Glomerular endothelial cell (primary cell): ENCODE data around the gene DENND5B. TPM values are rescaled to one million over a fixed set of nuclear protein-coding genes. Genes with fewer than 3 reads are reported as not detected.
"Not testable (repeated sequence)": the region's sequence is repeated elsewhere in the genome, so short reads cannot be mapped to it uniquely, and the experiment has no call there.

Experiments
- DNase-seq: peaks from one replicate; pipeline ENCODE4 v3.0.0-alpha.2; 2011; ENCODE audit warnings: low read depth, low spot score; ENCODE audit errors: extremely low read depth
- total RNA-seq: library from RNA; depleted of rRNA; stranded (reverse); fragments of >200 nt; gene quantifications from 2 replicates; pipeline ENCODE4 v1.2.3, GENCODE V29; 2015

DENND5B gene
- total RNA-seq, 1 donor from 2014 or later: 17.2 TPM

DNA sequence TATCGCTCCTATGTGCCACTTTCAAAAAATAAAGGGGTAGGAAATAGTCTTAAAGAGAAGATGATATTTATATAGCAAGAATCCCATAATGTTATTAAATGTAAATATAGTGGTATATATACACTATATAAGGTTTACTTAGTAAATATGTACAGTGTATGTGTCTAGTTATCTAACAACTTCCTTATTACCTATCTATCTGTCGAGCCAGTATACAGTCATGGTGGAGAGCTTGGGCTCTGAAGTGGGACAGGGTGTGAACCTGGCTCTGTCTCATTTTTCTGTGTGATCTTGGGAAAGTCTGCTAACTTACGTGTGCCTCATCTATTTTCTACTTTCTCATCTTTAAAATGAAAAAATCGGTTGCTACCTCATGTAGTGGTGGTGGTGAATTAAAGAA is 202.2 kb downstream of the DENND5B start:
- DNase-seq: no peak

DNA sequence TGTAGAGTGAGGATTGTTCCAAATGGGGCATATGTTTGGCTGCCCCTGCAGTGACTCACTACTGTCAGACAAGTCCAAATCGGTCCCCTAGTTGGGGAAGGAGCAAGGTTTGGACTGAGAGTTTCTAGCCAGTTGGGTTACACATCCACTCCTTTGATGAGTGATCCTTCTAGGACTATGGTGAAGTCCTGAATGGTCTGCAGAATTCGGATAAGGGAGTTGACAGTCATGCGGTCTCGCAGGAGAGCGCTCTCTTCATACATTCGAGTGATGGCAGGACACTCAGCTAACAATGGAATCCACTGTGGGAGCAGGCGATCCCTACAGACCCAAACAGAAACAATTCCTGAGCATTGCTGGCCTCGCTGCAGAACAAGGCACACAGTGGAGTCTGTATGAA is 203.5 kb downstream of the DENND5B start:
- no peak for DNase-seq

DNA sequence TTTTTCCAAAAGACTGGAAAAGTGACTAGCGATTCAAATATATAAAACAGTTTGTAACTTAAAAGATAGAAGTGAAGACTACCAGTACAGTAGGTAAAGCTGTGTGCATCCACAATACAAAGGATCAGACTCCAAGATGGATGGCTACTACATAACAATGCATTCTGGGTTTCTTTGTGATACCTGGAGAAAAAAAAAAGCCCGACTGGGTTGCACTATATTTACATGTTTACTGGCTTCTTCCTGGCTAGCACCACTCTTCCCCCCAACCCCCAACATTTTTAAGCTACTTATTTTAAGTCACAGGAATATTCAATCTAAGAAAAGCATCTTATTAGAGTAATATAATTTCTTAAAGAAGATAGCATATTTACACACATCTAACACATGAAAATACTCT is 203.9 kb downstream of the DENND5B start:
- DNase-seq: no peak

DNA sequence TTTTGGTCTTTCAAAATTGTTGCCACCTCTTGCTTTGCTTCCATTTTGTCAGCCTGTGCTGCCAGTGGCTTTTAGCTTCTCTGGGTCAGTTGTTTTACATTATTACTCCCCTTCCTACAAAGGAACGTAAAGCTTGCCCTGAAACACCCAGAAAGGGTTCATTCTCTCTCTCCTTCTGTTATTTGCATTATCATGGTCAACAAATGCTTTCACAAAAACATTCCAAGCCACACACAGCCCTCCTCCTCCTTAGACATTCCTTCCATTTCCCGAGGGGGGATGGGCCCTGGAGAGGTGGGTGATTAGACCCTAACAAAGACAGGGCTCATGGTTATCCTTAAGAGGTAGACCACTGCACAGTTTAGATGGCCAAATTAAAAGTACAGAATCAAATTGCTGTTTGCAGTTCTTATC is 204.6 kb downstream of the DENND5B start:
- no peak for DNase-seq

DNA sequence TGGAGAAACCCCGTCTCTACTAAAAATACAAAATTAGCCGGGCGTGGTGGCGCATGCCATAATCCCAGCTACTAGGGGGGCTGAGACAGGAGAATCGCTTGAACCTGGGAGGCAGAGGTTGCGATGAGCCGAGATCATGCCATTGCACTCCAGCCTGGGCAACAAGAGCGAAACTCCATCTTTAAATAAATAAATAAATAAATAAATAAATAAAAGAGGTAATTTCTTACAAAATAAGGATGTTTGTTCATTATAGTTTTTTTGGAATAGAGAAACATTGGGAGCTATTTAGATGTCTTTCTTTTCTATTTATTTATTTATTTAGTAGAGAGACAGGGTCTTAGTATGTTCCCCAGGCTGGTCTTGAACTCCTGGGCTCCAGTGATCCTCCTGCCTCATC is 213.7 kb downstream of the DENND5B start:
- DNase-seq: not testable (repeated sequence)

DNA sequence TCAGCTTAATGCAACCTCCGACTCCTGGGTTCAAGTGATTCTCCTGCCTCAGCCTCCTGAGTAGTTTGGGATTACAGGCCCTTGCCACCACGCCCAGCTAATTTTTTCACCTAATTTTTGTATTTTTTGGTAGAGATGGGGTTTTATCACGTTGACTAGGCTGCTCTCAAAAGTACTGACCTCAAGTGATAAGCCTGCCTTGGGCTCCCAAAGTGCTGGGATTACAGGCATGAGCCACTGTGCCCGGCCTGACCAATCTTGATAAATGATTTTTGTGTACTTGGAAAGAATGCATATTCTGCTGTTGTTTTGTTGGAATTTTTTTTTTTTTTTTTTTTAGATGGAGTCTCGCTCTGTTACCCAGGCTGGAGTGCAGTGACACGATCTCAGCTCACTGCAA is 215.5 kb downstream of the DENND5B start:
- not testable (repeated sequence) for DNase-seq

DNA sequence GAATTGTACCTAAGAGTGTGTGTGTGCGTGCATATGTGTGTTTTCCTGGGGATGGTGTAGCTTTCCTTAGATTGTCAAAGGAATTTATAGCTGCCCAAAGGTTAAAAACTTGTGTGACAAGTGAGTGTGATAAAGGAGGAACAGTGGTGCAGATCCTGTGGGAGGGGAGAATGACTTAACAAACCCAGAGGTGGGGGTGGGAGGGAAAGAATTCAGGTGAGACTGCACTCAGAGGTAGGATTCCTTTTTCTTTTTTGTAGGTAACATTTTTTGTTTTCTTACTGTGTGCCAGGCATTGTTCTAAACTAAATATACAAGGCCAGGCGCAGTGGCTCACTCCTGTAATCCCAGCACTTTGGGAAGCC is 219.7 kb downstream of the DENND5B start:
- no peak for DNase-seq

DNA sequence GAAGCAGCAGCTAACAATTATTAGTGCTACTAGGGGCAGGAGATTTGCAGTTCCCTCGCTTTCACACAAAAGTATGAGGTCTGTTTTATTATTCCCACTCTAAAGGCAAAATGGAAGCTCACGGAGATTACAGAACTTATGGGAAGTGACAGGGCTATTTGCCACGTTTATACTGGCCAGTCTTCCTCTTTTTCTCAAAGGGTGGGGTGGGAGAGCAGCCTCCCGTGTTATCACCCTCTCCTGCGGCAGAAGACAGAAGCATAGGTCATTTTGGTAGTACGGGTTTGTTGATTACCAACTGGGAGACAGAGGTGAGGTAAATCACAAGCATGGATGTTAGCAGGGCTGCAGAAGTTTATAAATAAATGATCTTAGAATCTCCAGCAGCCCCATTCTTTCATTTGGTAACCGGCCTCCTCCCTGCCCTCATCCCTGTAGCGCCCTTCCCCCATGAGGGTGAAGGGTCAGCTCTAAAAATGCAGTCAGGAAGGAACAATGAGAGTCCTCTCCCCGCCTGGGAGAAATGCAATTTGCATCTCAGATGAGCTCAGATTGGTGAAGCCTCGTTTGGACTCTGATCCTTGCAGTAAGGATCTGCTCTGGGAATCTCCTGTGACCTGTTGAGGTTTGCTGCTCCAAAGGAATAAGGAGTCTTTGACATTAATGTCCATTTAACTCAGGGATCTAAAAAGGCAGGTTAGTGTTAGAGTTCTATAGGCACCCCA is 220.2 kb downstream of the DENND5B start:
- no peak for DNase-seq

DNA sequence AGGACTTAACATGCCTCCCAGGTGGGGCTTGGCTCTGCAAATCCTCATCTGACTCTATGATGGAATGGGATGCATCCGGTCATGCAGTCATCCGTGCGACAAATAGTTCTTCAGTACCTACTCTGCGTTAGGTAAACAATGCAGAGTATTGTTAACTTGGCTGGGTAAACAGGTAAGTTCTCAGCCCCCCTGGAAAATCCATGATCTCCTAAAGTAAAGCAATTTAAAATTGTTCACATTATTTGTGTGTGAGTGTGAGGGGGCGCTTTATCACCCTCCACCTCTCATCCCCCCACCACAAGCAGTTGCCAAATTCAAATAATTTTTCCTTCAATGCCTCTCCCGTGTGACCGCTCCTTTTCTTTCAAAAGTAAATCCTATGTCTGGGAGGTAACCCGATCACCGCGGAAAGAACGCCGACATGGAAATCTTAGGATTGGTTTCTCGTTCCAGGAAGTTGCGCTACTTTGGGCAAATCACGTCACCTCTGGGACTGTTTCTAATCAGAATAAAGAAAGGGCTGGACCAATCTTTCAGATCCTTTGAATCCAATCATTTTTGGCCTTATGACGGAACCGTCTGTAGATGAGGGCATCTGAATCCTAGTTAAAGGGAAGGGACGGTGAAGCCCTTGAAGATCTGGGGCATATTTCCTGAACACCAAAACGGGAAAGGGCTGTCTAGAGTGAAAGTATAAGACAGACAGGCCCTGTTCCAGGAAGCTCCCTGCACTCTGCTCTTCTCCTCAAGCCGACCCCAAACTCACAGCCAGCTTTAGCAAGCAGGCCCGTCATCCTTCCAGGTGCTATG is 221.0 kb downstream of the DENND5B start:
- DNase-seq: peak; percentile 55

DNA sequence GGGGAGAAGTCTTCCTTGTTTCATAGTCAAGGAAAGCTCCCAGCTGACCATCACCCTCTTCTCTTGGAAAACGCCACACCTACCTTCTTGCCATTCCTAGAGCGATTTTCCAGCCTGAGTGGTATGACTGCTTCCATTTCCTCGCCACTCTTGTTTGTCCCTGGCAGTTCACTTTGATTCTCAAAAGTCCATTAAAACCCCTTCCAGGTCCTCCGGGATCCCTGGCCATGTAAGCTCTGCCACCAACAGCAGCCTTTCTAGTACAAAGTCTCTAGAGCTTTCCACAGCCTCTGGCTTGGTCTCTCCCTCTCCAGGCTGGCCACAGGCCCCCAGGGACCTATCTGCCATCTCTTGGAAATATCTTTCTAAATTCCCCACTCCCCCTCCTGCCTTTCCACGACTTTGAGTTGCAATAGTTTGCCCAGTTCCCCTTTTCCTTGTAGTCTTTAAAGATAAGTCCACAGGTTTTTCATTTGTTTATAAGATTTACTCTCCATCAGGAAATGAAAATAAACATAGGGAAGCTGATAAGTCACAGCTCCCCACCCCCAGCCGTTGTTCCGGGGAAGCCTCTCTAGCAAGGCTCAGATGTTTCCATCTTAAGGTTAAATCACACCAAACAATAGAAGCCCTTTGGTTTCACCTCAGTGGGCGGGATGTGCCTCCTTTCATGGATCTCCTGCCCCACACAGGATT is 222.1 kb downstream of the DENND5B start:
- no peak for DNase-seq

DNA sequence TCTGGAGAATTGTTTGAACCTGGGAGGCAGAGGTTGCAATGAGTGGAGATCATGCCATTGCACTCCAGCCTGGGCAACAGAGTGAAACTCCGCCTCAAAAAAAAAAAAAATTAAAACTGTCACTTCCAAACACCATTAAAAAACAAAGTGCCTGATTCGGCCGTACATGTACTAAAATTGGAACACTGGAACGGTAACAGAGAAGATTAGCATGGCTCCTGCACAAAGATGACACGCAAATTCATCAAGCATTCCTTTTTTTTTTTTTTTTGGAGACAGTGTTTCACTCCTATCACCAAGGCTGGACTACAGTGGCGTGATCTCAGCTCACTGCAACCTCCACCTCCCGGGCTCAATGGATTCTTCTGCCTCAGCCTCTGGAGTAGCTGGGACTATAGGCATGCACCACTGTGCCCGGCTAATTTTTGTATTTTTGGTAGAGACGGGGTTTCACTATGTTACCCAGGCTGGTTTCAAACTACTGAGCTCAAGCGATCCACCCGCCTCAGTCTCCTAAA is 224.8 kb downstream of the DENND5B start:
- no peak for DNase-seq

DNA sequence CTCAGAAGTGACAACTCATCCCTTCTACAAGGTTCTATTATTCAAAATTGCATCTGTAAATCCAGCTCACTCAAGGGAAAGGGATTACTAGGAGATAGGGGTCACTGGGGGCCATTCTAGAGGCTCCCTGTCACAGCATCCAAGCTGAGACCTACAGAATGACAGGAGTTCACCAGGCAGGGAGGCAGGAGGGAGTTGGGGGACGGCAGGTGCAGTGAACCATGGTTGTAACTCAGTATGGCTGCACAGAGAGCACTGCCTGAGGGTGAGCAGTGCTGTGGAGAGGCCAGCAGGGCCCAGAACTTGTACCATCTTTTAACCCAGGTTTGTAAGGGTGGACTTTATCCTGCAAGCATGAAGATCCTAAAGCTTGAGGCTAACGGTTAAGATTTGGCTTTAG is 227.1 kb downstream of the DENND5B start:
- no peak for DNase-seq

DNA sequence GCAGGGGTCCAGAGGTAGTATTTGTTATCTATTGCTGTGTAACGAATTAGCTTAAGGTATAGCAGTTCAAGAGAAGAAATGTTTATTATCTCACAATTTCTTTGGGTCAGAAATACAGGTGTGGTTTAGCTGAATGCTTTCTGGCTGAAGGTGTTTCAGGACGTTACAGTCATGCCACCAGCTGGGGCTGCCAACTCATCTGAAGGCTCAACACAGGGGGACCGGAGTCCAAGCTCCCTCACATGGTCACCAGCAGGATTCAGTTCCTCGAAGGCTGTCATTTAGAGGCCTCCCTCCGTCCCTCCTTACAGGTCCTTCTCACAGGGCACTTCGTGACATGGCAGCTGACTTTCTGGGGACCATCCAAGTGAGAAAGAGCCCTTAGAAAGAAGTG is 227.5 kb downstream of the DENND5B start:
- no peak for DNase-seq

DNA sequence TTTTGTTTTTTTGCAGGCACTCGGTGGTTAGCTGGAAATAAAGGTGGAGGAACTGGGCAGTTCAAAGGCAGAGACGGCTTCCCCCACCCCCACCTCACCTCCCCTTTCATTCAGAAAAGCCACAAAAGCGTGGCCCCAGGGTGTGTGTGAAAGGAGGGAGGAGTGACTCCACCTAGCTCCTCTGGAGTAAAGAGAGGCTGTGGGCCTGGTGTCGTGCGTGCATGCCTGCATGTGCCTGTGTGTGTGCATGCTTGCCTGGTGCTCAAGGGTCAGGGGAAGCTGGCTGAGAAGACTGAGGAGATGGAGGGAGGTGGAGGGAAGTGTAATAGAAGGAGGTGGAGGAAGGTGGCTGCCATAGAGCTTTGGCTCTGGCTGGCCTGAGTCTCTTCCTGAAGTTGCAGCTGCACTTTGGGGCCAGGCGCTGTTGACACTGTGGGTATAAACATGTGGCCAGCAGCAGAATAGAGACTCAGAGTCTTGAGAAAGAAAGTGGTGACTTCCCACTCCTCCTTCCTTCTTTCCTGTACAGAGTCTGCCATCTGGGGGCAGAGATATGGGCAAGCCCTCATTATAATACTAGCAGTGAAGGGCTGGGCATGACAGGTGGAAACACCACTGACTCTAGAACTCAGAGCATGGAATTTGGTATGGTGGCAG is 228.0 kb downstream of the DENND5B start:
- no peak for DNase-seq

DNA sequence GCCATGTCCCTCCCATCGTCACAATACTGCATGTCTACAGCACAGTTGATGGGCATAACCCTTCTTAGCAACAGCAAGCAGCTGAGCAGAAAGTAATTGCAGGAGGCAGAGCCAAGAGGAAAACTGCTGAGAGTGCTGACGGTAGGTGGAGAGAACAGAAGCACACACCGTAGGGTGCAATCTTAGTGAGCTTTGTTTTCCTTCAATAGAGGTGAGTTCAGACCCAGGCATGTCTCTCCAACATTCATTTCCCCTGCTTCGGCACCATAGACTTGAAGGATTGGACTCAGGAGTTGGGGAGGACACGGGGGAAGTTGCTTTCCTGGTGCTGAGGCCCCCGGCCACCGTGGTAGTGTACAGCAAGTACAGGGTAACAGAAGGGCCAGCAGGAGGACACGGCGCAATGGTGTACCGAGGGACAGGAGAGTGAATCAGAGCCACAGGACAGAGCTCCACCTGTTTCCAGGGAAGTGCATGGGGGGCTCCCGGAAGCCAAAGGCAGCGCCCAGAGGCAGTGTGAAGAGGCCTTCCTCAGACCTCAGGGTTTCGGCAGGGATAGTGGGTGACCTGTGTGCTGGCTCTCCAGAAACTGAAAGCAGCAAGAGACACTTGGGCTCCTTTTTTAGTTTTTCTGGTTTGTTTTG is 228.7 kb downstream of the DENND5B start:
- no peak for DNase-seq

DNA sequence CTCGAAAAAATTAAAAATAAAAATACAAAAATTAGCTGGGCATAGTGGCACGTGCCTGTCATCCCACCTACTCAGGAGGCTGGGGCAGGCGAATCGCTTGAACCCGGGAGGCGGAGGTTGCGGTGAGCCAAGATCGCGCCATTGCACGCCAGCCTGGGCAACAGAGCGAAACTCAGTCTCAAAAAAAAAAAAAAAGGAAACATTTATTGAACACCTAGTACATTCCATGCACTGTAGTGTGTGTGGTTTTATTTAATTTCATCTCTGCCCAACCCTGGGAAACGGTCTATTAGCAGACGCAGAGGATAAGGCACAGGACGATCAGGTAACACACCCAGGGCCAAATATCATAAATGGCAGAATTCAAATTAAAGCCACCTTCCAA is 229.2 kb downstream of the DENND5B start:
- DNase-seq: no peak

DNA sequence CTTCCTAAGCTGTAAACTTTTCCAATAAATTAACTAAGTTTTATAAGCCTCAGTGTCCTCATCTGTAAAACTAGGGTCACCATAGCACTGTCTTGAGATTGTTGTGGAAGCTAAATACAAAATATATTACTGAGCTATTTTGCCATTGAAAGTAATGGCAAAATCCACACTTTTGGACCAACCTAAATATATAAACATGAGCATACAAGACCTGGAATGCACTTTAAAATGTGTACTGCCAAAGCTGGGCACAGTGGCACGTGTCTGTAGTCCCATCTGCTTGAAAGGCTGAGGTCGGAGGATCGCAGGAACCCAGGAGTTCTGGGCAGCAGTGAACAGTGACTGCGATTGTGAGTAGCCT is 235.2 kb downstream of the DENND5B start:
- DNase-seq: no peak

DNA sequence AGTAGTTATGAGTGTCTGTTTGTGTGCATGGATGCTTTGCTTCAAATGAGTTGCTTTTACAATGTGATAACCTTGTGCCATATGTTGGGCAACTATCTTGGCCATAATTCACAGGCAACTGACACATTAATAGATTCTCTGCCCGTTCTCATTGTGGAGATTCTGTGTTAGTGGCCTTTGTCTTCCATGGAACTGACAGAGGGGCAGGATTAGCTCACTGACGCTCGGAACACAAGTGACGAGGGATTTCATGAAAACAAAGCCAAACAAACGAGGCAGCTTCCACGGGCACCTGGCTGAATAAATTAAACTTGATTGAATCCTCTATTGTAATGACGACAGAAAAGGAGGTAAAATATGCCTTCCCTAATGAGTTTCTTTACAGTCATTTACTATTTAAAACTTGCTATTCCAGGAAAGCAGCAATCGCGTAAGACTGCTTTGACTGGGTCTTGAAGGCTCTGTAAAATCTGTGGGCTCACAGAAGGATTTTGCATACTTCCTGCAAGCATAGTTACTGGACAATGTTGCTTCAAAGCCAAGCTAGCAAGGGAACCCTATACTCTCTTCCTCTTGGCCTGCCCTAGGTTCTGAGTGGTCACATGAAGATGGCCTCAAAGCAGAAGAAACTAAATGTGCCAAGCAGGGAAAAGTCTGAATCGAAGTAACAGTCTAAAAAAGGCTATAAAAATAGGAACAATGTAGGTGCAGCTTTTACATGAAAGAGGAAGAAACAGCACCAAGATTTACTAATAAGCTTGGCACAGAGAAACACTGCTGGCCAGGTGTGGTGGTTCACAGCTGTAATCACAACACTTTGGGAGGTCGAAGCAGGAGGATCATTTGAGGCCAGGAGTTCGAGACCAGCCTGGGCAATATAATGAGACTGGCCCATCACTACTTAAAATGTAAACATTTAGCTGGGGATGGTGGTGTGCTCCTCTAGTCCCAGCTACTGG is 236.9 kb downstream of the DENND5B start:
- DNase-seq: no peak

DNA sequence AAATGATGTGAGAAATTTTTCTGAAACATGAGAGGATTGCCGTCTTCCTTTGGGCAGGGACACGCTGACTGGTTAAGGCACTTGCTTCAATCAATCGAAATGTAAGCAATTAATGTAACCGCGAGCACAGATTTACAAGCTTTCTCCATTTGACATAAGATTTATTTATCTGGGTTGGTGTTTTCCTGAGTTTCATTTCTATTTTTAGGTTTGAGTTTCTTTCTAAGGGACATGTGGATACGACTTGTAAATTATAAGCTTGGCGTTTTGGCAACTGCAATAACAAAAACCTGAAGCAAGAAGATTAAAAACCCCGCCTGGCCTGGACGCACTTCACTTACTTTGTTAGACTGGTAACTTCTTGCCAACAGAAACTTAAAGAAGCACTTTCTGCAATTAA is 244.7 kb downstream of the DENND5B start:
- no peak for DNase-seq

DNA sequence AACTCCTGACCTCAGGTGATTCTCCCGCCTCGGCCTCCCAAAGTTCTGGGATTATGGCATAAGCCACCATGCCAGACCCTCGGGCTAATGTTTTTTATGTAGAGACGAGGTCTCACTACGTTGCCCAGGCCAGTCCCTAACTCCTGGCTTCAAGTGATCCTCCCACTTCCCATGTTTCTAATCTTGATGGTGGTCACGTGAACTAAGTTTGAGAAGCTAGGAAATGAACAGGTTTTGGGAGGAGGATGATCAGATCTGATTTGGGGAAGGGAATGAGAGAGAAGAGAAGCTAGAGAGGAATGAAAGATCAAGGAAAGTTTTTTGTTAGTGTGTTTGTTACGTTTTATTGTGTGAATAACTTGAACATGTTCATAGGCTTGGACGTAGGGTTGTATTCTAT is 247.8 kb downstream of the DENND5B start:
- DNase-seq: no peak
